HepG2 (cell line): ENCODE results near the gene SECTM1. TPM values are rescaled to one million over a fixed set of nuclear protein-coding genes. Genes with fewer than 3 reads are reported as not detected.

Source experiments
- CCAR2 ChIP-seq: fragments of 200-400 bp; formaldehyde crosslinking; optimal IDR thresholded peaks from 2 replicates; pipeline ENCODE3; 2018; ENCODE audit warnings: low read depth, mild to moderate bottlenecking, low read length, moderate library complexity
- FOXA1 ChIP-seq, 2 experiments: fragments of 450-650 bp in 1 of 2; sonication (generic) in 1 of 2; formaldehyde crosslinking in 1 of 2; IDR thresholded peaks; 2 replicates each; pipeline versions ENCODE4 v1.4.0 to v1.6.1; 2016 to 2020; ENCODE audit warnings: missing genetic modification reagents in 1 of 2
- JARID2 ChIP-seq: sonication (generic); formaldehyde crosslinking; IDR thresholded peaks from 2 replicates; pipeline ENCODE4 v1.8.1; 2023; ENCODE audit warnings: missing genetic modification reagents, inconsistent platforms; ENCODE audit not compliant: insufficient replicate concordance
- KLF13 ChIP-seq: sonication (generic); formaldehyde crosslinking; IDR thresholded peaks from 2 replicates; pipeline ENCODE4 v1.4.0; 2020; ENCODE audit warnings: mild to moderate bottlenecking, missing genetic modification reagents
- NR2C2 ChIP-seq: sonication (generic); formaldehyde crosslinking; IDR thresholded peaks from 2 replicates; pipeline ENCODE4 v1.4.0; 2020; ENCODE audit warnings: missing genetic modification reagents, mild to moderate bottlenecking, moderate library complexity, borderline replicate concordance
- POLR2AphosphoS2 ChIP-seq: IDR thresholded peaks from 2 replicates; pipeline ENCODE4 v1.6.1; 2011; ENCODE audit warnings: low read depth, low read length, improper control_type of control experiment
- POLR2AphosphoS5 ChIP-seq: IDR thresholded peaks from 2 replicates; pipeline ENCODE4 v1.6.1; 2012; ENCODE audit warnings: low read depth, low read length
- REL ChIP-seq: sonication (generic); formaldehyde crosslinking; conservative IDR thresholded peaks from 2 replicates; pipeline ENCODE4 v1.8.0; 2022; ENCODE audit warnings: mild to moderate bottlenecking, missing genetic modification reagents, moderate library complexity
- ZFX ChIP-seq: sonication (generic); formaldehyde crosslinking; IDR thresholded peaks from 2 replicates; pipeline ENCODE4 v1.4.0; 2020; ENCODE audit warnings: mild to moderate bottlenecking, low read depth, missing genetic modification reagents, moderate library complexity
- ZKSCAN8 ChIP-seq: IDR thresholded peaks from 2 replicates; pipeline ENCODE4 v1.6.1; 2016; ENCODE audit warnings: borderline replicate concordance, missing genetic modification reagents, missing compliant biosample characterization
- ZNF607 ChIP-seq: sonication (generic); formaldehyde crosslinking; IDR thresholded peaks from 2 replicates; pipeline ENCODE4 v1.5.1; 2020; ENCODE audit warnings: missing genetic modification reagents, mild to moderate bottlenecking, borderline replicate concordance
- ZNF792 ChIP-seq: IDR thresholded peaks from 2 replicates; pipeline ENCODE4 v1.6.1; 2016
- polyA plus RNA-seq, 8 experiments: library from polyadenylated mRNA; depleted of rRNA in 3 of 8; stranded (reverse) in 7 of 8; unstranded in 1 of 8; fragments of >200 nt; fragmentation: Illumina TruSeq in 4 of 8; extraction: Trizol in 4 of 8; gene quantifications; 2 replicates each; pipeline versions ENCODE4 v1.2.1 to v1.2.3, GENCODE V29; 2011 to 2016; ENCODE audit warnings: low read depth in 4 of 8, missing spikeins in 1 of 8, mixed read lengths in 1 of 8; ENCODE audit not compliant: insufficient read depth in 1 of 8
- total RNA-seq, 5 experiments: library from RNA; depleted of rRNA; stranded (reverse); fragments of >200 nt; fragmentation: Illumina TruSeq; extraction: Trizol; gene quantifications; 2 replicates each; pipeline ENCODE4 v1.2.3, GENCODE V29; 2016; ENCODE audit warnings: low read depth in 1 of 5
- TF ChIP-seq, protein P1 (sequence below): sonication (generic); formaldehyde crosslinking; IDR thresholded peaks from 2 replicates; pipeline ENCODE4 v1.9.0; 2021; ENCODE audit warnings: mild to moderate bottlenecking, missing genetic modification reagents
- TF ChIP-seq, protein P2 (sequence below): IDR thresholded peaks from 2 replicates; pipeline ENCODE4 v1.6.1; 2016; ENCODE audit warnings: missing biosample characterization, missing genetic modification reagents, low read depth
- TF ChIP-seq, protein P3 (sequence below): IDR thresholded peaks from 2 replicates; pipeline ENCODE4 v1.6.1; 2016; ENCODE audit warnings: low read depth, borderline replicate concordance
- TF ChIP-seq, protein P4 (sequence below): sonication (generic); formaldehyde crosslinking; conservative IDR thresholded peaks from 2 replicates; pipeline ENCODE4 v1.4.0; 2020; ENCODE audit warnings: mild to moderate bottlenecking, missing genetic modification reagents, moderate library complexity

SECTM1 gene
- total and polyA plus RNA-seq, 2 of the 13 experiments (the other 11 are each of a cell fraction or from before 2014, with no cell fraction given), result 3.5 to 5.3 TPM

DNA sequence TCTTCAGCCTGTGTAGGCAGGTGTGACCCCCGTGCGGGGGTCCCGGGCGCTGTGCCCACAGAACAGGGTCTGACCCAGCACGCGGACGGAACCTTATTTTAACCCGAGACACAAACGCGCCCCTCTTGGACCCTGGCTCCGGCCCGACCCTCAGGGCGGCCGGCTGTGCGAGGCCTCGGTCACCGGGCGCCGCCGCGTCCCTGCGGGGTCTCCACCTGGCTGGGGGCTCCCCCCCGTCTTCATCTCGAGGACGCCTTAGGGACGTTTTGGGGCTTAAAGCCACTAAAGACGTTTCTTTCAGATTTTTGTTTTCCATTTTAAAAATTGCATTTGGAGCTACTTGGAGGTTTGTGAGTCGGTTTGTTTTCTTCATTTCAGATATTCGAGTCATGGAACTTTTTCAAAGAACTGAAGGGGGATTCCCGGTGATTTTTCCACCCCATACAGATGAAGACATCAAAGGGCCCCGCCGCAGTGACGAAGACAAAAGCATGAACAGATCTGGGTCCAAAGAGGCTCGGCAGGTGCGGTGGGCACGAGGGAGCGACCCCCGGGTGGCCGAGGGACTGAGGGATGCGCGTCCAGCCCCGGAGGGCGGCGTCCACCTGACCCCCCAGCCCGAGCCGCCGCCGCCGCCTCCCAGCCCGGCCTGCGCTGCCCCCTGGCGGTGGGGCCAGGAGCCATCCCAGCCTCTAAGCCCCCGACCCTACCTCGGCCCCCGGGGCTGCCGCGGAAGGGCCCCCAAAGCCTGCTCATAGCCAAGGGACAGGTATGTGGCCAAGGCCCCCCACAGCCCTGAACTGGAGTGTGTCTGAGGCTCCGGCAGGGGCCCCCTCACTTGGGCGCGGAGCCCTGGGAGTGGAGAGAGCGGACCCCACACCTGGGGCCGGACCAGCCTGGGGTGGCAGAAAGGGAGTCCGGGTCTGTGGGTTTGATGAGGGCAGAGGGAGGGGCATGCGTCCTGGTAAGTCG lies 12.3 kb downstream of the SECTM1 start (continued):
- no peak for TF ChIP-seq NR2C2 (CRISPR knock-in tag)
- TF ChIP-seq POLR2AphosphoS5, result no peak
- TF ChIP-seq POLR2AphosphoS2, result no peak
- TF ChIP-seq KLF13 (CRISPR knock-in tag), result no peak
- peak; percentile 38; the same call in 1 of the 2 replicates for TF ChIP-seq ZFX (CRISPR knock-in tag)
- TF ChIP-seq ZNF792 (CRISPR knock-in tag), result no peak
- TF ChIP-seq, protein P1, sequence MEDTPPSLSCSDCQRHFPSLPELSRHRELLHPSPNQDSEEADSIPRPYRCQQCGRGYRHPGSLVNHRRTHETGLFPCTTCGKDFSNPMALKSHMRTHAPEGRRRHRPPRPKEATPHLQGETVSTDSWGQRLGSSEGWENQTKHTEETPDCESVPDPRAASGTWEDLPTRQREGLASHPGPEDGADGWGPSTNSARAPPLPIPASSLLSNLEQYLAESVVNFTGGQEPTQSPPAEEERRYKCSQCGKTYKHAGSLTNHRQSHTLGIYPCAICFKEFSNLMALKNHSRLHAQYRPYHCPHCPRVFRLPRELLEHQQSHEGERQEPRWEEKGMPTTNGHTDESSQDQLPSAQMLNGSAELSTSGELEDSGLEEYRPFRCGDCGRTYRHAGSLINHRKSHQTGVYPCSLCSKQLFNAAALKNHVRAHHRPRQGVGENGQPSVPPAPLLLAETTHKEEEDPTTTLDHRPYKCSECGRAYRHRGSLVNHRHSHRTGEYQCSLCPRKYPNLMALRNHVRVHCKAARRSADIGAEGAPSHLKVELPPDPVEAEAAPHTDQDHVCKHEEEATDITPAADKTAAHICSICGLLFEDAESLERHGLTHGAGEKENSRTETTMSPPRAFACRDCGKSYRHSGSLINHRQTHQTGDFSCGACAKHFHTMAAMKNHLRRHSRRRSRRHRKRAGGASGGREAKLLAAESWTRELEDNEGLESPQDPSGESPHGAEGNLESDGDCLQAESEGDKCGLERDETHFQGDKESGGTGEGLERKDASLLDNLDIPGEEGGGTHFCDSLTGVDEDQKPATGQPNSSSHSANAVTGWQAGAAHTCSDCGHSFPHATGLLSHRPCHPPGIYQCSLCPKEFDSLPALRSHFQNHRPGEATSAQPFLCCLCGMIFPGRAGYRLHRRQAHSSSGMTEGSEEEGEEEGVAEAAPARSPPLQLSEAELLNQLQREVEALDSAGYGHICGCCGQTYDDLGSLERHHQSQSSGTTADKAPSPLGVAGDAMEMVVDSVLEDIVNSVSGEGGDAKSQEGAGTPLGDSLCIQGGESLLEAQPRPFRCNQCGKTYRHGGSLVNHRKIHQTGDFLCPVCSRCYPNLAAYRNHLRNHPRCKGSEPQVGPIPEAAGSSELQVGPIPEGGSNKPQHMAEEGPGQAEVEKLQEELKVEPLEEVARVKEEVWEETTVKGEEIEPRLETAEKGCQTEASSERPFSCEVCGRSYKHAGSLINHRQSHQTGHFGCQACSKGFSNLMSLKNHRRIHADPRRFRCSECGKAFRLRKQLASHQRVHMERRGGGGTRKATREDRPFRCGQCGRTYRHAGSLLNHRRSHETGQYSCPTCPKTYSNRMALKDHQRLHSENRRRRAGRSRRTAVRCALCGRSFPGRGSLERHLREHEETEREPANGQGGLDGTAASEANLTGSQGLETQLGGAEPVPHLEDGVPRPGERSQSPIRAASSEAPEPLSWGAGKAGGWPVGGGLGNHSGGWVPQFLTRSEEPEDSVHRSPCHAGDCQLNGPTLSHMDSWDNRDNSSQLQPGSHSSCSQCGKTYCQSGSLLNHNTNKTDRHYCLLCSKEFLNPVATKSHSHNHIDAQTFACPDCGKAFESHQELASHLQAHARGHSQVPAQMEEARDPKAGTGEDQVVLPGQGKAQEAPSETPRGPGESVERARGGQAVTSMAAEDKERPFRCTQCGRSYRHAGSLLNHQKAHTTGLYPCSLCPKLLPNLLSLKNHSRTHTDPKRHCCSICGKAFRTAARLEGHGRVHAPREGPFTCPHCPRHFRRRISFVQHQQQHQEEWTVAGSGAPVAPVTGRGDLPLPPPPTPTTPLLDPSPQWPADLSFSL (CRISPR knock-in tag), result no peak
- TF ChIP-seq ZNF607 (CRISPR knock-in tag), result peak; percentile 16; the same call in 1 of the 2 replicates
- TF ChIP-seq JARID2, result no peak
- TF ChIP-seq CCAR2, result no peak
- TF ChIP-seq, protein P2, sequence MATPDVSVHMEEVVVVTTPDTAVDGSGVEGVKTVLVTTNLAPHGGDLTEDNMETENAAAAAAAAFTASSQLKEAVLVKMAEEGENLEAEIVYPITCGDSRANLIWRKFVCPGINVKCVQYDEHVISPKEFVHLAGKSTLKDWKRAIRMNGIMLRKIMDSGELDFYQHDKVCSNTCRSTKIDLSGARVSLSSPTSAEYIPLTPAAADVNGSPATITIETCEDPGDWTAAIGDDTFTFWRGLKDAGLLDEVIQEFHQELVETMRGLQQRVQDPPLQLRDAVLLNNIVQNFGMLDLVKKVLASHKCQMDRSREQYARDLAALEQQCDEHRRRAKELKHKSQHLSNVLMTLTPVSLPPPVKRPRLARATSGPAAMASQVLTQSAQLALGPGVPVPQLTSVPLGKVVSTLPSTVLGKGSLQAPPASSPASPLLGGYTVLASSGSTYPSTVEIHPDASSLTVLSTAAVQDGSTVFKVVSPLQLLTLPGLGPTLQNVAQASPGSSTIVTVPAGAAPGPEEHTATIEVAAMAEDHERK (CRISPR knock-in tag), result no peak
- 0 out of 2 replicates have a peak, but pooled peaks have one; percentile 5 for TF ChIP-seq REL (CRISPR knock-in tag)
- TF ChIP-seq, protein P3, sequence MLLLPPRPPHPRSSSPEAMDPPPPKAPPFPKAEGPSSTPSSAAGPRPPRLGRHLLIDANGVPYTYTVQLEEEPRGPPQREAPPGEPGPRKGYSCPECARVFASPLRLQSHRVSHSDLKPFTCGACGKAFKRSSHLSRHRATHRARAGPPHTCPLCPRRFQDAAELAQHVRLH (CRISPR knock-in tag), result no peak
- no peak for TF ChIP-seq FOXA1 (IDR thresholded peaks at IDR 0.05)
- TF ChIP-seq FOXA1 (CRISPR knock-in tag; IDR thresholded peaks at IDR 0.05), result no peak
- no peak for TF ChIP-seq ZKSCAN8 (CRISPR knock-in tag)
- TF ChIP-seq, protein P4, sequence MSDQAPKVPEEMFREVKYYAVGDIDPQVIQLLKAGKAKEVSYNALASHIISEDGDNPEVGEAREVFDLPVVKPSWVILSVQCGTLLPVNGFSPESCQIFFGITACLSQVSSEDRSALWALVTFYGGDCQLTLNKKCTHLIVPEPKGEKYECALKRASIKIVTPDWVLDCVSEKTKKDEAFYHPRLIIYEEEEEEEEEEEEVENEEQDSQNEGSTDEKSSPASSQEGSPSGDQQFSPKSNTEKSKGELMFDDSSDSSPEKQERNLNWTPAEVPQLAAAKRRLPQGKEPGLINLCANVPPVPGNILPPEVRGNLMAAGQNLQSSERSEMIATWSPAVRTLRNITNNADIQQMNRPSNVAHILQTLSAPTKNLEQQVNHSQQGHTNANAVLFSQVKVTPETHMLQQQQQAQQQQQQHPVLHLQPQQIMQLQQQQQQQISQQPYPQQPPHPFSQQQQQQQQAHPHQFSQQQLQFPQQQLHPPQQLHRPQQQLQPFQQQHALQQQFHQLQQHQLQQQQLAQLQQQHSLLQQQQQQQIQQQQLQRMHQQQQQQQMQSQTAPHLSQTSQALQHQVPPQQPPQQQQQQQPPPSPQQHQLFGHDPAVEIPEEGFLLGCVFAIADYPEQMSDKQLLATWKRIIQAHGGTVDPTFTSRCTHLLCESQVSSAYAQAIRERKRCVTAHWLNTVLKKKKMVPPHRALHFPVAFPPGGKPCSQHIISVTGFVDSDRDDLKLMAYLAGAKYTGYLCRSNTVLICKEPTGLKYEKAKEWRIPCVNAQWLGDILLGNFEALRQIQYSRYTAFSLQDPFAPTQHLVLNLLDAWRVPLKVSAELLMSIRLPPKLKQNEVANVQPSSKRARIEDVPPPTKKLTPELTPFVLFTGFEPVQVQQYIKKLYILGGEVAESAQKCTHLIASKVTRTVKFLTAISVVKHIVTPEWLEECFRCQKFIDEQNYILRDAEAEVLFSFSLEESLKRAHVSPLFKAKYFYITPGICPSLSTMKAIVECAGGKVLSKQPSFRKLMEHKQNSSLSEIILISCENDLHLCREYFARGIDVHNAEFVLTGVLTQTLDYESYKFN (CRISPR knock-in tag), result peak; percentile 16; the same call in 1 of the 2 replicates
